Activated CD8-positive, alpha-beta memory T cell treated with anti-CD3 and anti-CD28 coated beads, Interleukin-2, amount 10 ng/mL, durations not matched to agents 7 days and 5 days (primary cell): ENCODE measurements around the gene STRN3. TPM values are rescaled to one million over a fixed set of nuclear protein-coding genes. Genes with fewer than 3 reads are reported as not detected.
A peak's percentile ranks its signal among the peaks of the same experiment; 100 is the strongest.

Experiments
- ATAC-seq: fragments of 150-1000 bp; cut with Tn5 transposase; one replicate; pipeline ENCODE4 v1.10.0; 2021; ENCODE audit warnings: moderate library complexity
- CTCF ChIA-PET: fragments of 350-600 bp; sonication (Branson Sonifier 250); formaldehyde crosslinking; loops from one replicate; lab custom pipeline; 2021; ENCODE audit warnings: antibody characterized with exemption; lab: Charles Lee
- DNase-seq: peaks from one replicate; pipeline ENCODE4 v3.0.0-alpha.2; 2020
- H3K27ac Mint-ChIP-seq: one replicate; pipeline ENCODE4 v1.8.0; 2021; ENCODE audit warnings: mild to moderate bottlenecking, mixed read lengths
- H3K27me3 Mint-ChIP-seq: one replicate; pipeline ENCODE4 v1.8.0; 2021; ENCODE audit warnings: mixed read lengths
- H3K36me3 Mint-ChIP-seq: one replicate; pipeline ENCODE4 v1.8.0; 2021; ENCODE audit warnings: mild to moderate bottlenecking, mixed read lengths
- H3K4me1 Mint-ChIP-seq: one replicate; pipeline ENCODE4 v1.8.0; 2021; ENCODE audit warnings: mixed read lengths
- H3K4me3 Mint-ChIP-seq: one replicate; pipeline ENCODE4 v1.8.0; 2021; ENCODE audit warnings: mild to moderate bottlenecking, moderate library complexity, mixed read lengths
- H3K9me3 Mint-ChIP-seq: one replicate; pipeline ENCODE4 v1.8.0; 2022; ENCODE audit warnings: low read depth, mixed read lengths
- total RNA-seq, 2 experiments: library from RNA; stranded (reverse); gene quantifications; one replicate each; pipeline ENCODE4 v1.2.3, GENCODE V29; 2021

The STRN3 gene
- total RNA-seq, 2 experiments from 2014 or later: 21.2 to 24.2 TPM

DNA sequence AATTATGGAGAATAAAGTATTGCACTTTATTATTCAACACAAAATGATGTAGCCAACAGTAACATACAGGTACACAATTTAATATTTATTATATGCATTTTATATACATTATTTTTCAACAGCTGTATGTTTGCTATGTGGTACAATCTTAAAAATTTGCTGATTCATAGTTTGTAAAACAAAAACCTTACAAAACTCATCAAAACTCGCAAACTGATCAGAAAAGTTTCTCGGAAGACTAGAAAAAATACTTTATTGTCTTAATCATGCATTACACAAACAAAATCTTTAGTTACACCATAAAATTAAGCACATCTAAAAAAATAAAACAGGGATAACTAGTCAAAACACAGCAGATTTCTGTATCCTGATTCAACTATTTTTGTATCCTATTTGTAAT is 132.4 kb downstream of the STRN3 start:
- Mint-ChIP-seq H3K9me3 (no peaks in the 10 kb centered on the region), H3K4me3 (no peak overlapping the region), H3K36me3 (peaks cover 17% of the 10 kb centered on the region), H3K27me3 (no peaks in the 10 kb centered on the region), H3K4me1 (no peaks in the 10 kb centered on the region), H3K27ac (no peak overlapping the region)
- ATAC-seq (no peak), DNase-seq (no peak)
- CTCF ChIA-PET: no interaction called here

DNA sequence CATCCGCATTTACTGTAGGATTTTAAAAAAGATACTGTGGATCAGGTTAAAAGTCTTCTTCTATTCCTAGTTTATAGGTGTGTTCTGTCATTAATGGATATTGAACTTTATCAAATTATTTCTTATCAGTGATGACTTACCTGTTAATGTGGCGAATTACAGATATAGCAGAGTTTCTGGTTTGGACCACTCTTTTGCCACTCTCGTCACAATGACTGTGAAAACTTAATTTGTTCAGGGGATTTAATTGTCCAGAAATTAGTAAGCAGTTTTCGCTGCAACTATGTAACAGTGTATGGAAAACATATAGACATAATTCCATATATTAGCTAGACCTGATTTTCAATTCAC is 137.0 kb downstream of the STRN3 start:
- no peak for DNase-seq
- CTCF ChIA-PET: no interaction called here
- Mint-ChIP-seq H3K27ac (no peak overlapping the region), H3K36me3 (no peaks in the 10 kb centered on the region), H3K4me1 (peaks cover 6% of the 10 kb centered on the region), H3K9me3 (no peaks in the 10 kb centered on the region), H3K4me3 (no peak overlapping the region), H3K27me3 (no peaks in the 10 kb centered on the region)
- ATAC-seq: no peak

DNA sequence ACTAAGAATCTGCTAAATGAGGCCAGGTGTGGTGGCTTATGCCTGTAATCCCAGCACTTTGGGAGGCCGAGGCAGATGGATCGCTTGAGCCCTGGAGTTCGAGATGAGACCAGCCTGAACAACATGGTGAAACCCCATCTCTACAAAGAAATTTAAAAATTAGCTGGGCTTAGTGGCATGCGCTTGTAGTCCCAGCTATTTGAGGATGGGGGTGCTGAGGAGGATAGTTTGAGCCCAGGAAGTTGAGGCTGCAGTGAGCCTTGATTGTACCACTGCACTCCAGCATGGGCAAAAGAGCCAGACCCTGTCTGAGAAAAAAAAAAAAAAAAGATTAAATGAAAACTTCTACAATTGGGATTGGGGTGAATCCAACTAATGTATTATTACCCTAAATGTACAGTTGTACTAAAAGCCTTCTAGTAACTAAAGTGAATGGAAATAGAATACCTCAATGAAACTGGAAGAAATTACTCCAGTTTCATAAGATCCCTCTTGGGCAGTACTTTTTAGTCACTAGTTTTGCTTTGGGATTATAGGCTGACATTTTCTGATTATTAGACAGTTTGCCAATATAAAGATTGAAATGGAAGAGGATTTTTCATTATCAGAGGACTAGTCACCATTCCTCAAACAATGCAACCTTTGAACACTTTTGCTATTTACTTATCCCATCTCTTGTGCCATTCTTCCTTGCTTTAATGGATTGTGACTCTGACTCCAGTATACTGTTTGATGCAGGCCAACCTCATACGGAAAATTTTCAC is 137.5 kb downstream of the STRN3 start:
- ATAC-seq: no peak
- CTCF ChIA-PET: no interaction called here
- Mint-ChIP-seq H3K27ac (no peak overlapping the region), H3K36me3 (no peaks in the 10 kb centered on the region), H3K27me3 (no peaks in the 10 kb centered on the region), H3K4me1 (peaks cover 8% of the 10 kb centered on the region), H3K4me3 (no peak overlapping the region), H3K9me3 (no peaks in the 10 kb centered on the region)
- DNase-seq: no peak

DNA sequence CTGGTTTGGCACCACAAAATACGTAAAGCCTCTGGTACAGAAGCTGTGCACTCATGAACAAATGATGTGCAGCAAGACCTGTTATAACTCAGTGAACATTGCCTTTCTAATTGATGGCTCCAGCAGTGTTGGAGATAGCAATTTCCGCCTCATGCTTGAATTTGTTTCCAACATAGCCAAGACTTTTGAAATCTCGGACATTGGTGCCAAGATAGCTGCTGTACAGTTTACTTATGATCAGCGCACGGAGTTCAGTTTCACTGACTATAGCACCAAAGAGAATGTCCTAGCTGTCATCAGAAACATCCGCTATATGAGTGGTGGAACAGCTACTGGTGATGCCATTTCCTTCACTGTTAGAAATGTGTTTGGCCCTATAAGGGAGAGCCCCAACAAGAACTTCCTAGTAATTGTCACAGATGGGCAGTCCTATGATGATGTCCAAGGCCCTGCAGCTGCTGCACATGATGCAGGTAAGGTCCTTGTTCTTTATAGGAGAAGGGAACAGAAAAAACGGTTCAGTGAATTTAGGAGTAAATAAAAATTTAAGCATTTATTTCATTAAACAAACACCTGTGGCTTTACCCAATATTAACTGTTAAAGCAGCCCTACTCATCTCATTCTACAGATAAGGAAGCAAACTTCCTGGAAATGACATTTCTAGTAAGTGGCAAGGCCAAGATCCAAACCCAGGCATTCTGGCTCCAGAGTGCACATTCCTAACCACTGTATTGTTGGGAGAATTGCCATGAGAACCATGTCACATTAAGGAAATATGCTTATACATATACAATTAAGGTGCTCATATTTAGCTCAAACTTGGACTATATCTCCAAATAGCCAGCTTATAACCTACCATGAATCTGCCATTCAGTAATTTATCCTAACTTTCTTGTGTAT is 140.1 kb downstream of the STRN3 start:
- CTCF ChIA-PET: no interaction called here
- Mint-ChIP-seq H3K4me1 (peaks cover 15% of the 10 kb centered on the region), H3K4me3 (no peak overlapping the region), H3K27me3 (no peaks in the 10 kb centered on the region), H3K36me3 (no peaks in the 10 kb centered on the region), H3K27ac (no peak overlapping the region), H3K9me3 (no peaks in the 10 kb centered on the region)
- DNase-seq (no peak), ATAC-seq (no peak)

DNA sequence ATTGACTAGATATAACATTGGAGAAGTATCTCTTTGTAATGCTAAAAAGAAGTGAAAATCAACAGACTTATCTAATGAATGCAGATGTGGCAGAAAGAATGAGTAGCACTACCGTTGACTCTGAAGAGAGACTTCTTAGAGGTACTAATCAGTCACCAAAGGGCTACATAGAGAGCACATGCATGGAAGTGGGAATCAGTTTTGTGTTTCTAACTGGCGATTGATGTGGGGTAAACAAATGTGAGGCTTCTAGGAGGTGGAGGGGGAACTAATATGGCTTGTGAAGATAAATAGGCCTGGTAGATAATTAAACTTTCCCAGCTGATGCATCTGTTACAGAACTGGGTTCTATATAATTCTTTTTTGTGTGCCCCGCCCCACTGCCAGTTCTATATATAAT is 141.3 kb downstream of the STRN3 start:
- H3K27me3 Mint-ChIP-seq: no peaks in the 10 kb centered on the region
- DNase-seq: no peak
- H3K9me3 Mint-ChIP-seq: no peaks in the 10 kb centered on the region
- CTCF ChIA-PET: no interaction called here
- H3K36me3 Mint-ChIP-seq: no peaks in the 10 kb centered on the region
- H3K27ac Mint-ChIP-seq: no peak overlapping the region
- no peak for ATAC-seq
- no peak overlapping the region for H3K4me3 Mint-ChIP-seq
- peaks cover 15% of the 10 kb centered on the region for H3K4me1 Mint-ChIP-seq

DNA sequence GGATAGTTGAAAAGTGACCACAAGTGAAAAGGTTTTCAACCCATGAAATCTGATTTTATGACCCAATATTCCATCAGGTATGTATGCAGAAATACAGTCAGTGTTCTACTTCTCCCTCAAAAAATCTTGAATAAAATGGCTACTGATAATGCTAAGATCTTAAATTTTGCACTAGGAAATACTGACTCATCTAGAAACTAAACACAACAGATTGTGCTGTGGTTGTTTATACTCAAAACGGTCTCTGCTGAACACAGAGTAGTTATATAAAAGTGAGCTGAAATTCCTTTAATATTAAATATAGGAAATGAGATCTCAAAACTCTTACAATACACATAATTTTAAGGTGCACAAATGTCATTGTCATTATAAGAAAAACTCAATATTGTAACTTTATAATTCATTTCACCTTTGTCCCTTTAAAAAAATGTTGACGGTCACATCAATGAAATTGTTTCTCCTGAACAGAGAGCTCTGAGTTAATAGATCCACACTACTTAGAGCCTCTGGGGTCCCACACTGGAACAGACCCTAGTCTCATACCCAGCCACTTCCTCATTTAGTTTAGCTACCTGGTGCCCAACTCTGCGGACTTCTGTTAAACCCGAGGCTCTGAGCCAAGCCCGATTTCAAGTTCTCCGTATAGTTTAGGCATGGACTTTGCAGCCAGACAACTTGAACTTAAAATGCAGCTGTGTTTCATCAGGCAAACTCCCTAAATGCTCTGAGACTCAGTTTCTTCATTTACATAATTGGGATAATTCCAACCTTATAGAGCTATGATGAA is 142.5 kb downstream of the STRN3 start:
- Mint-ChIP-seq H3K4me3 (no peak overlapping the region), H3K27me3 (no peaks in the 10 kb centered on the region), H3K9me3 (no peaks in the 10 kb centered on the region), H3K27ac (no peak overlapping the region), H3K36me3 (no peaks in the 10 kb centered on the region), H3K4me1 (peaks cover 15% of the 10 kb centered on the region)
- peak; percentile 58 for ATAC-seq
- CTCF ChIA-PET: no interaction called here
- DNase-seq: no peak

DNA sequence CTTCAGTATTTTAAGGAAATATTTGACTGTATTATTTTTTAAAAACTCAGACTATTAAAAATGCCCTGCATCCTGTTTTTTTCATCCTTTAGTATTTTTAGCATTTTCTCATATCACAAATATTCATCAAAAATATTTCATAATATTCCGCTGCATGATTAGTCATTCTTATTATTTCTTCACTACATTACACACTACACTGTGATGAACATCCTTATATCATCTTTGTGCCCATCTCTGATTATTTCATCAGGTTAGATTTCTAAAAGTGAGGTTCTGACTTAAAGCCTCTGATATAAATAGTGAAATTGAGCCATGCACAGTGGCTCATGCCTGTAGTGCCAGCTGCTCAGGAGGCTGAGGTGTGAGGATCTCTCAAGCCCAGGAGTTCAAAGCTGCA is 143.7 kb downstream of the STRN3 start:
- H3K27ac Mint-ChIP-seq: no peak overlapping the region
- no peaks in the 10 kb centered on the region for H3K36me3 Mint-ChIP-seq
- no peaks in the 10 kb centered on the region for H3K9me3 Mint-ChIP-seq
- H3K27me3 Mint-ChIP-seq: peaks cover 7% of the 10 kb centered on the region
- DNase-seq: no peak
- no peak overlapping the region for H3K4me3 Mint-ChIP-seq
- ATAC-seq: no peak
- CTCF ChIA-PET: interaction anchor here (0.7 kb wide), 1 partner anchor 194 kb away, joined by 3 read pairs; no protein-coding TSS in a partner anchor
- H3K4me1 Mint-ChIP-seq: peaks cover 15% of the 10 kb centered on the region

DNA sequence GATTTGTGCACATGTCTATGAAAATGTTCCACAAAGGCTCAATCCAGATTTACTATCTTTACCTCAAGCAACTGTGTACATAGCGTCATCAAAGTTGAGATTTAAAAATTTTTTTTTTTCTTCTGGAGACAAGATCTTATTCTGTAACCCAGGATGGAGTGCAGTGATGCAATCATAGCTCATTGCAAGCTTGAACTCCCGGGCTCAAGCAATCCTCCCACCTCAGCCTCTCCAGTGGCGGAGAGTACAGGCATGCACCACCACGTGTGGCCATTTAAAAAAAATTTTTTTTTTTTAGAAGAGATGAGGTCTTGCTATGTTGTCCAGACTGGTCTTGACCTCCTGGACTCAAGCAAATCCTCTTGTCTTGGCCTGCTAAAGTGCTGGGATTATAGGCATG is 149.5 kb downstream of the STRN3 start:
- ATAC-seq (no peak), DNase-seq (no peak)
- H3K9me3 Mint-ChIP-seq: no peaks in the 10 kb centered on the region
- CTCF ChIA-PET: no interaction called here
- peaks cover 14% of the 10 kb centered on the region for H3K4me1 Mint-ChIP-seq
- peaks cover 1% of the 10 kb centered on the region for H3K36me3 Mint-ChIP-seq
- H3K27me3 Mint-ChIP-seq: peaks cover 49% of the 10 kb centered on the region
- no peak overlapping the region for H3K27ac Mint-ChIP-seq
- no peak overlapping the region for H3K4me3 Mint-ChIP-seq

DNA sequence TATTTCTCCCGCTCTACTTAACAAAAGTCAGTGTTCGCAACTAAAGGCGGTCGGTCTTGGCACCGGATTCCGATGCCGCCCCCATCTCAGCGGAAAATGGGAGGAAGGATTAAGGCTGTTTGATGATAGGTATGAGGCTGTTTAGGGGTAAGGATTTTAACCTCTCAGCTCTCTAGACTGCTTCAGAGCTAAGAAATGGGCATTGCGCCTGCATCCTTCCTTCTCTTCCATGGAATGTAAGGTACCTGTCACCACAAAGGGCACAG is 150.5 kb downstream of the STRN3 start:
- Mint-ChIP-seq H3K36me3 (peaks cover 1% of the 10 kb centered on the region), H3K27me3 (peaks cover 57% of the 10 kb centered on the region), H3K9me3 (no peaks in the 10 kb centered on the region), H3K4me3 (peak overlapping the region; percentile 70), H3K4me1 (peaks cover 14% of the 10 kb centered on the region), H3K27ac (no peak overlapping the region)
- ATAC-seq (no peak), DNase-seq (no peak)
- CTCF ChIA-PET: no interaction called here

DNA sequence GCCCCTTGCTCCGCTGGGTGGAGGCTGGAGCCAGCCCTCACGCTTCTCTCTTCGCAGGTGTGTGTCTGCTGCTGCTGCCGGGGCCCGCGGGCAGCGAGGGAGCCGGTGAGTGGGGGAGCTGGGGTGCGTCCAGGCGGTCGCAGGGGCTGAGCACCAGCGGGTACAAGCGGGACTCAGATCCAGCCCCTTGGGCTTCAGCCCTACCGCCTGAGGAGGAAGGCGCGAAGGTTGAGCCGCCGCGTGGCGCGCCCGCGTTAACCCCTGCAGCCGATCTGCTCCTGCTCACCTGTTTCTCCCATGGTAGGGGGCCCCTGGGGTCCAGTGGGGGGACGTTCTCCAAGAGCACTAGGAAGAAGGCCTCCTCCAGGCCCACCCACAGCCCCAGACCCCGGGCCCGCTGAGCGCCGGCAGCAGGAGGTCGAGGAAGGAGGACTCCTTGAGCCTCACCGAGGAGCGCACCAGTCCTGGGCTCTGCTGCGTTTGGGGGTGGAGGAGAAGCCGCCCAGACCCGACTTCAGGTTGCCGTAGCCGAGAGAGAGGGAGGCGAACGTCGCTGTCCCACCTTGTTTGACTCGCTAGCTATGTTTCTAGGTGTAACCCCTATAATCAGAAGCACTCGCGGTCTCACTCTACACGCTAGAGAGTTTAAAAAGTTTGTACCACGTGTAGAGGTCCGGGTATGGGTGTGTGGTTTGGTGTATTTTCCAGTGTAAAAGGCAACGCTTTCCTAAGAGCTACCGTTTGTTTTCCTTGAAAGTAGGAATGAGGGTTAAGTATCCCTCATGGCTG is 151.0 kb downstream of the STRN3 start:
- Mint-ChIP-seq H3K4me1 (peaks cover 14% of the 10 kb centered on the region), H3K4me3 (peak overlapping the region; percentile 70), H3K9me3 (no peaks in the 10 kb centered on the region), H3K27ac (no peak overlapping the region), H3K36me3 (peaks cover 1% of the 10 kb centered on the region), H3K27me3 (peaks cover 61% of the 10 kb centered on the region)
- ATAC-seq: peak; percentile 37
- DNase-seq: no peak
- CTCF ChIA-PET: no interaction called here

DNA sequence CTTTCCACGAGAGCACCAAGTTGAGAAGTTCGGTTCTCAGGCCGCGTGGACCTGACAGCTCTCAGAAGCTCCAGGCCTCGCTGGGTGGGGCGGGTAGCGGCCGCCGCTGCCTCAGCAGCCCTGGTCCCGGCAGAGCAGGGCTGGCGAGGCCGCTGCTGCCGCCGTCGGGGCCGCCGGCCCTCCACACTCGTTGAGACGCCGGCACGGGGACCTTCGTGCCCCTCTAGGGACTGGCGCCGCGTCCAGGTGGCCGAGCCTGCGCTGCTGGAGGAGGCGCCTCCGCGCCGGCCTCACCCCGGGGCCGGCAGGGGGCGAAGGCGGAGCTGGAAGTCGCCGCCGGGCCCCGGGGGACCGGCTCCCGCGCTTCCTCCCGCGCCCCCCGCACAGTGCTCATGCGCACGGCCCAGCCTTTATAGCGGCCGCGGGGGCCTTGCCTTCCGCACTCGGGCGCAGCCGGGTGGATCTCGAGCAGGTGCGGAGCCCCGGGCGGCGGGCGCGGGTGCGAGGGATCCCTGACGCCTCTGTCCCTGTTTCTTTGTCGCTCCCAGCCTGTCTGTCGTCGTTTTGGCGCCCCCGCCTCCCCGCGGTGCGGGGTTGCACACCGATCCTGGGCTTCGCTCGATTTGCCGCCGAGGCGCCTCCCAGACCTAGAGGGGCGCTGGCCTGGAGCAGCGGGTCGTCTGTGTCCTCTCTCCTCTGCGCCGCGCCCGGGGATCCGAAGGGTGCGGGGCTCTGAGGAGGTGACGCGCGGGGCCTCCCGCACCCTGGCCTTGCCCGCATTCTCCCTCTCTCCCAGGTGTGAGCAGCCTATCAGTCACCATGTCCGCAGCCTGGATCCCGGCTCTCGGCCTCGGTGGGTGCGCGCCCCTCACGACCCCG is 151.8 kb downstream of the STRN3 start, which contains the start of gene COCH:
TSS of gene COCH (plus strand) at position 440 of the 879 bp plus-strand sequence. CDS start at position 820, 380 bp downstream.
- CTCF ChIA-PET: interaction anchor here (0.9 to 1.3 kb wide), 4 partner anchors 9 to 334 kb away, joined by 3 to 4 read pairs (median 4); partner anchors contain the start of gene HECTD1
- DNase-seq (peak; percentile 42), ATAC-seq (peak; percentile 82)
- Mint-ChIP-seq H3K36me3 (peaks cover 1% of the 10 kb centered on the region), H3K9me3 (no peaks in the 10 kb centered on the region), H3K4me3 (peak within 1 kb of the TSS; percentile 70), H3K27ac (no peak within 1 kb of the TSS), H3K4me1 (peaks cover 14% of the 10 kb centered on the region), H3K27me3 (peaks cover 64% of the 10 kb centered on the region)
